Measurements from ENCODE around the gene TMOD4. TPM values are rescaled to one million over a fixed set of nuclear protein-coding genes. Genes with fewer than 3 reads are reported as not detected.

TMOD4 gene
- total and polyA plus RNA-seq, 2 of the 13 experiments (the other 11 are each of a cell fraction or from before 2014, with no cell fraction given) = 0.66 TPM; not detected in 1

- TF ChIP-seq ZFX (CRISPR knock-in tag; IDR thresholded peaks at IDR 0.05; ENCODE audit: low read depth) = peak; percentile 99
- no peak for TF ChIP-seq ZBTB8A (CRISPR knock-in tag; IDR thresholded peaks at IDR 0.05; ENCODE audit: borderline replicate concordance, low read depth)
- TF ChIP-seq ZNF260 (CRISPR knock-in tag; IDR thresholded peaks at IDR 0.05; ENCODE audit: borderline replicate concordance, low read depth) = no peak
- no peak for TF ChIP-seq ZNF564 (CRISPR knock-in tag; IDR thresholded peaks at IDR 0.05)
- no peak for TF ChIP-seq PREB (CRISPR knock-in tag; IDR thresholded peaks at IDR 0.05)
- TF ChIP-seq MAX (IDR thresholded peaks at IDR 0.05) = peak; percentile 38; the same call in 1 of the 2 replicates
- peak; percentile 100 for TF ChIP-seq ELF4 (CRISPR knock-in tag; IDR thresholded peaks at IDR 0.05; ENCODE audit: borderline replicate concordance)
- TF ChIP-seq GABPA (IDR thresholded peaks at IDR 0.05; ENCODE audit: low read depth, low read length) = peak; percentile 96
- peak; percentile 98 for TF ChIP-seq GABPA (CRISPR knock-in tag; IDR thresholded peaks at IDR 0.05; ENCODE audit: low read depth)
- peak; percentile 43 for TF ChIP-seq XRCC5 (optimal IDR thresholded peaks at IDR 0.05; ENCODE audit: low read length)
- TF ChIP-seq SALL2 (CRISPR knock-in tag; IDR thresholded peaks at IDR 0.05) = peak; percentile 97
- TF ChIP-seq HNF1B (CRISPR knock-in tag; IDR thresholded peaks at IDR 0.05) = peak; percentile 79
- TF ChIP-seq ZNF770 (CRISPR knock-in tag; IDR thresholded peaks at IDR 0.05) = peak; percentile 46; the same call in 1 of the 2 replicates
- TF ChIP-seq KDM3A (CRISPR knock-in tag; IDR thresholded peaks at IDR 0.05; ENCODE audit: low read depth) = peak; percentile 57; the same call in 1 of the 2 replicates
- TF ChIP-seq PLRG1 (conservative IDR thresholded peaks at IDR 0.05) = no peak
- no peak for TF ChIP-seq IRF1 (CRISPR knock-in tag; IDR thresholded peaks at IDR 0.05; ENCODE audit: low read depth)
- peak; percentile 97 for TF ChIP-seq ARID4A (CRISPR knock-in tag; IDR thresholded peaks at IDR 0.05; ENCODE audit: borderline replicate concordance)
Observed at GRCh38 chr1:151165738-151166504, 9.9 kb downstream of the TMOD4 start, which contains the start of the genes LYSMD1 and SCNM1 (continued).

All from HepG2 (cell line).